CD1c-positive myeloid dendritic cell (primary cell): ENCODE data around the gene APC2.
"Not testable (repeated sequence)": the region's sequence is repeated elsewhere in the genome, so short reads cannot be mapped to it uniquely, and the experiment has no call there.

Experiments used
- DNase-seq: peaks from one replicate; pipeline ENCODE4 v3.0.0-alpha.2; 2016; ENCODE audit errors: extremely low spot score

The APC2 gene

DNA sequence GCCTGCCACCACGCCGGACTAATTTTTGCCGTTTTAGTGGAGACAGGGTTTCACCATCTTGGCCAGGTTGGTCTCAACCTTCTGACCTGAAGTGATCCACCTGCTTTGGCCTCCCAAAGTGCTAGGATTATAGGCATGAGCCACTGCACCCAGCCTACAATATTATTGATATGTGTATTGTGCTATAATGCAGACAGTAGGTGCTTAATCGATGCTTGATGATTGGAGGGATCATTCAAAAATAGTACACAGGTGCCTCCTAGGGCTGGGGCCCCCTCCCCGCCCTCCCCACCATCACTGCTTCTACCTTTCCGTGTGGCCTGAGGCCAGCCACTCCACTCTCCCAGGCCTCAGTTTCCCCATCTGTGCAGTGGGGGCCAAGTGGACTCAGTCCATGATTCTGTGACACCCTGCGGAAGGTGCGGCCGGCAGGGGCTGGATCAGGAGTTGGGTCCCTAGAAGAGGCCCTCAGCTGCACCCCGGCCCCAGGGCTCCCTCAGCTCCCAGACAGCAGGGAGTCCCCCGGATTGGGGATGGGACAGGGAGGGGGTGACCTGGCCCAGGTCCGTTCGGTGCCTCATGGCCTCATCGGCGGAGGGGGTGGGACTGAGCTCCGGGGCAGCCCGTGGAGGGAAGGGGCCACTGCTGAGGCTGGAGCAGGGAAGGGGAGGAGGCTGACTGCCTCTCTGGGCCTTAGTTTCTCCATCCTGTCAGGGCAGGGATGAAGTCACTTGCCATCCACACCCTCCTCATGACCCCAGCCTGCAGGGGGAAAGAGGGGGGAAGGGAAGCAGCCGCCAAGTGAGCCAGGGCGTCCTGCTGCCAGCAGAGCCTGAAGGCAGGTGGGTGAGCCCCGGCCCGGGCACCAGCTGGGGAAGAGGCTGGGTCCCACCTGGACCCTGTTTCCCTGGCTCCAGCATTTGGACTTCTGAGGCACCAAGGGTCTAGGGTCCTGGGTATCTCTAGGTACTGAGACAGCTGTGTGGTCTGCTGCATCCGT, 61.7 kb downstream of the APC2 start:
- DNase-seq: no peak

- peak; percentile 71 for DNase-seq
Observed at GRCh38 chr19:1512671-1513498, 63.0 kb downstream of the APC2 start, which contains the start of gene ADAMTSL5. Gene ADAMTSL5 (minus strand): TSS chr19:1513019. CDS start chr19:1510943, 2,076 bp downstream.

GRCh38 chr19:1513499-1514294, 63.8 kb downstream of the APC2 start:
- peak; percentile 75 for DNase-seq

DNA sequence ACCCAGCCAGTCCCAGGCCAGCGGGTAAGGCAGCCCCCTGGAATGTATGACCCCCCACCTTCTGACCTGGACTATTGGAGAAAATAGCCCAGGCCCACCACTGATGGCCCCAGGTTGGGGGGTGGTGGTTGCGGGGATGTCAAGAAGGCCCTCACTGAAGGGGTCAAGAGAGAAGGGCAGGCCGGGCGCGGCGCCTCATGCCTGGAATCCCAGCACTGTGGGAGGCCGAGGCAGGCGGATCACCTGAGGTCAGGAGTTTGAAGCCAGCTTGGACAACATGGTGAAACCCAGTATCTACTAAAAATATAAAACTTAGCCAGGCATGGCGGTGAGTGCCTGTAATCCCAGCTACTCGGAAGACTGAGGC, 64.4 kb downstream of the APC2 start:
- DNase-seq: no peak

- DNase-seq: no peak
Observed at GRCh38 chr19:1514986-1515721, 65.2 kb downstream of the APC2 start.

GRCh38 chr19:1516395-1516753, 66.5 kb downstream of the APC2 start:
- no peak for DNase-seq

DNA sequence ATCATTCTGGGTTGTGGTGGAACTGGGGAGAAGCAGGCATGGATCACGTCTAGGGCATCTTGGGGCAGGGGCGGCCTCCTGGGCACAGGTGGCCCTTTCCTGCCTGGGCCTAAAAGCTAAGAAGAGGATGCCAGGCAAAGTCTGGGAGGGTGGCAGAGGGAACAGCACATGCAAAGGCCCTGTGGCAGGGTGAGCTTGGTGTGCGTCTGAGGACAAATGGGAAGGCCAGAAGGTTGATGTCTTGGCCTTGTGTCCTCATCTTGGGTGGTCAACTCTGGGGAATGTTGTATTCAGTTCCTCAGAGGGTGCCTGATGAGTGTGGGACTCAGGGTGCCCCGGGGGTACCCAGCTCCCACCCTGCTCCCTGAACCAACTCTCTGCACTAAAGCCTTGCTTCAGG, 68.5 kb downstream of the APC2 start:
- DNase-seq: no peak

DNA sequence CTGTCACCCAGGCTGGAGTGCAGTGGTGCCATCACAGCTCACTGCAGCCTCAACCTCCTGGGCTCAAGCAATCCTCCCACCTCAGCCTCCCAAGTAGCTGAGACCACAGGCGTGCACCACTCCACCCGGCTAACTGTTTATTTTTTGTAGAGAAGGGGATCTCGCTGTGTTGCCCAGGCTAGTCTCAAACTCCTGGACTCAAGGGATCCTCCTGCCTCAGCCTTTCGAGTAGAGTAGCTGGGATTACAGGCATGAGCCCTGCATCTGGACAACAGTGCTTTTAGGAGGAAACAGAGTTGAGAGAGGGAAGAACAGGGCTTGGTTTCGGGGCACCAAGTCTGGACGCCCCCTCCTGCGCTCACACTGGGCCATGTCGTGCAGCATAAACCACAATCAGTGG, 69.9 kb downstream of the APC2 start:
- not testable (repeated sequence) for DNase-seq

DNA sequence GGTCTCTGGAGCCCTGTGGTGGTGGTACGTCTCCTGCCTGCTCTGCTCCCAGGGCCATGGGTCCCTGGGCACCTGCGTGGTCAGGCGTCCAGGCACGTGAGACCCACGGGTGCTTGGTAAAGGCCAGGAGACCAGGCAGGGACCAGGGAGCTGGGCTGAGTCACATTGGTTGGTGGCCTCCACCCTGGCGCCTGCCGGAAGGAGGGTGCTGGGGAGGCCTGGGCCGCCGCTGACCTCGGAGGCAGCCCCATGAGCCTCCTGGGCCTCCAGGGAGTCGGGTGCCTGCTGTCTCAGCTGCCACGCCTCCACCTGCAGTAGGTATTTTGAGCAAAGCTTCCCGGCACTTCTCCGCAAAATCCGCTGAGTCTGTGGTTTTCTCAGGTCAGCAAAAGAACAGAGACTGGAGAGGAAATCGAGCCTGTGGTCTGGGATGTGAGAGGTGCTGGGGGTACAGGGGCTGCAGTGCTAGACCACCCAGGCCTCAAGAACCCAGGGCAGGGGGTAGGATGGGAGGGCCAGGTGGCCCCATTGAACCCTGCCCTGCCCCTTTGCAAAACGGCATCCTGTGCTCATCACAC, 70.4 kb downstream of the APC2 start:
- no peak for DNase-seq

- no peak for DNase-seq
Observed at GRCh38 chr19:1521636-1522035, 71.7 kb downstream of the APC2 start.

GRCh38 chr19:1522061-1522460, 72.1 kb downstream of the APC2 start:
- DNase-seq: no peak

GRCh38 chr19:1522838-1523237, 72.9 kb downstream of the APC2 start:
- DNase-seq: no peak
